Glutamatergic neuron (in vitro differentiated cells): ENCODE measurements around the gene PTGER1. TPM values are rescaled to one million over a fixed set of nuclear protein-coding genes. Genes with fewer than 3 reads are reported as not detected.
A peak's percentile ranks its signal among the peaks of the same experiment; 100 is the strongest.

ENCODE experiments used
- DNase-seq: peaks from one replicate; pipeline ENCODE4 v3.0.0; 2022
- H3K27ac Mint-ChIP-seq: one replicate; pipeline ENCODE4 v1.8.0; 2020; ENCODE audit warnings: mild to moderate bottlenecking, mixed read lengths, inconsistent platforms; ENCODE audit not compliant: unreplicated experiment
- H3K27me3 Mint-ChIP-seq: one replicate; pipeline ENCODE4 v1.8.0; 2020; ENCODE audit warnings: mild to moderate bottlenecking, moderate library complexity, mixed read lengths, inconsistent platforms; ENCODE audit not compliant: unreplicated experiment
- H3K36me3 Mint-ChIP-seq: one replicate; pipeline ENCODE4 v1.8.0; 2020; ENCODE audit warnings: mild to moderate bottlenecking, mixed read lengths, inconsistent platforms; ENCODE audit not compliant: unreplicated experiment
- H3K4me1 Mint-ChIP-seq: one replicate; pipeline ENCODE4 v1.8.0; 2020; ENCODE audit warnings: mild to moderate bottlenecking, low read depth, mixed read lengths, inconsistent platforms; ENCODE audit not compliant: unreplicated experiment
- H3K4me3 Mint-ChIP-seq: one replicate; pipeline ENCODE4 v1.8.0; 2020; ENCODE audit warnings: mild to moderate bottlenecking, mixed read lengths, inconsistent platforms; ENCODE audit not compliant: unreplicated experiment
- H3K9me3 Mint-ChIP-seq: one replicate; pipeline ENCODE4 v1.8.0; 2020; ENCODE audit warnings: mild to moderate bottlenecking, moderate library complexity, mixed read lengths, inconsistent platforms; ENCODE audit not compliant: unreplicated experiment
- long read RNA-seq: library from polyadenylated mRNA; unstranded; transcript quantifications from one replicate; pipeline ENCODE4 v2.0.0, GENCODE V29; 2020; ENCODE audit not compliant: unreplicated experiment
- total RNA-seq: library from RNA; stranded (reverse); fragmentation: NEBNext Ultra II Directional; extraction: Animal tissue kit (Norgen Biotek cat#: 25700); gene quantifications from one replicate; pipeline ENCODE4 v1.2.1, GENCODE V29; 2021; ENCODE audit not compliant: unreplicated experiment
- TF ChIP-seq, protein P1 (sequence below): fragments of 200-600 bp; sonication (generic); IDR thresholded peaks from one replicate; pipeline ENCODE4 v1.5.0; 2021; ENCODE audit not compliant: partially characterized antibody, unreplicated experiment

PTGER1 gene, protein sequence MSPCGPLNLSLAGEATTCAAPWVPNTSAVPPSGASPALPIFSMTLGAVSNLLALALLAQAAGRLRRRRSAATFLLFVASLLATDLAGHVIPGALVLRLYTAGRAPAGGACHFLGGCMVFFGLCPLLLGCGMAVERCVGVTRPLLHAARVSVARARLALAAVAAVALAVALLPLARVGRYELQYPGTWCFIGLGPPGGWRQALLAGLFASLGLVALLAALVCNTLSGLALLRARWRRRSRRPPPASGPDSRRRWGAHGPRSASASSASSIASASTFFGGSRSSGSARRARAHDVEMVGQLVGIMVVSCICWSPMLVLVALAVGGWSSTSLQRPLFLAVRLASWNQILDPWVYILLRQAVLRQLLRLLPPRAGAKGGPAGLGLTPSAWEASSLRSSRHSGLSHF
- 2.0 TPM for total RNA-seq
- long read RNA-seq, partial matches to known transcripts: 0 of 3 reads
- long read RNA-seq, other reads (novel, unspliced or antisense): 1 of 3 reads

- Mint-ChIP-seq H3K27ac (no peak within 1 kb of the TSS), H3K9me3 (peaks cover 11% of the 10 kb centered on the region), H3K4me3 (peak within 1 kb of the TSS; percentile 20), H3K36me3 (no peaks in the 10 kb centered on the region), H3K4me1 (peaks cover 11% of the 10 kb centered on the region), H3K27me3 (peaks cover 16% of the 10 kb centered on the region)
- DNase-seq: peak; percentile 54
- TF ChIP-seq, protein P1, sequence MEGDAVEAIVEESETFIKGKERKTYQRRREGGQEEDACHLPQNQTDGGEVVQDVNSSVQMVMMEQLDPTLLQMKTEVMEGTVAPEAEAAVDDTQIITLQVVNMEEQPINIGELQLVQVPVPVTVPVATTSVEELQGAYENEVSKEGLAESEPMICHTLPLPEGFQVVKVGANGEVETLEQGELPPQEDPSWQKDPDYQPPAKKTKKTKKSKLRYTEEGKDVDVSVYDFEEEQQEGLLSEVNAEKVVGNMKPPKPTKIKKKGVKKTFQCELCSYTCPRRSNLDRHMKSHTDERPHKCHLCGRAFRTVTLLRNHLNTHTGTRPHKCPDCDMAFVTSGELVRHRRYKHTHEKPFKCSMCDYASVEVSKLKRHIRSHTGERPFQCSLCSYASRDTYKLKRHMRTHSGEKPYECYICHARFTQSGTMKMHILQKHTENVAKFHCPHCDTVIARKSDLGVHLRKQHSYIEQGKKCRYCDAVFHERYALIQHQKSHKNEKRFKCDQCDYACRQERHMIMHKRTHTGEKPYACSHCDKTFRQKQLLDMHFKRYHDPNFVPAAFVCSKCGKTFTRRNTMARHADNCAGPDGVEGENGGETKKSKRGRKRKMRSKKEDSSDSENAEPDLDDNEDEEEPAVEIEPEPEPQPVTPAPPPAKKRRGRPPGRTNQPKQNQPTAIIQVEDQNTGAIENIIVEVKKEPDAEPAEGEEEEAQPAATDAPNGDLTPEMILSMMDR: no peak
Observed at GRCh38 chr19:14475251-14476073, at the start of gene PTGER1. PTGER1 (minus strand) TSS chr19:14475354; CDS start chr19:14474320, 1,034 bp downstream.

- Mint-ChIP-seq H3K27me3 (peaks cover 5% of the 10 kb centered on the region), H3K27ac (no peak overlapping the region), H3K9me3 (peaks cover 12% of the 10 kb centered on the region), H3K4me1 (peaks cover 15% of the 10 kb centered on the region), H3K4me3 (no peak overlapping the region), H3K36me3 (no peaks in the 10 kb centered on the region)
- DNase-seq: no peak
- TF ChIP-seq, protein P1: no peak
Observed at GRCh38 chr19:14520543-14520942, 45.4 kb upstream of the PTGER1 start.

DNA sequence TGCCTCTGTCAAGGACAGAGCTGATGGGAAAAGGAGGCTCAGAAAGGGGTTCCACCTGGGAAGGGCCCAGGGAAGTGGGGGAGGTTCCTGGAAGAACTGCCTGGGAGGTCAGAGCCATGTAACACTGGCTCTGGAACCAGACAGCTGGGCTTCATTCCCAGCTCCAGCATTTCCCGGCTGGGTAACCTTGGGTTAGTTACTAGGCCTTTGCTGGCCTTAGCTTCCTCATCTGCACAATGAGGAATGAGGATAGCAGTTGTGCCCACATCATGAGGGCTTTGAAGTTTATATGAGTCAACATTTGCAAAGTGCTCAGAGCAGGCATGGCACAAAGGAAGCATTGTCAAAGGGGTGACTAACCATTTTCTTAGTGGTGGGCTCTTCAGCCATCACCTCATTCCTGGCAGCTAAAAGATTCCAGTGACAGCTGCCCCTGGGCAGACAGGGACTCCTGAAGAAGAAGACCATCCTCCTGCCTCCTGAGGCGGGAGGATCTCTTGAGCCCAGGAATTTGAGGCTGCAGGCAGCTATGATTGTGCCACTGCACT lies 44.8 kb upstream of the PTGER1 start:
- Mint-ChIP-seq H3K9me3 (peaks cover 15% of the 10 kb centered on the region), H3K27ac (no peak overlapping the region), H3K27me3 (peaks cover 6% of the 10 kb centered on the region), H3K4me1 (peaks cover 20% of the 10 kb centered on the region), H3K4me3 (peak overlapping the region; percentile 68), H3K36me3 (peaks cover 6% of the 10 kb centered on the region)
- TF ChIP-seq, protein P1: no peak
- no peak for DNase-seq

DNA sequence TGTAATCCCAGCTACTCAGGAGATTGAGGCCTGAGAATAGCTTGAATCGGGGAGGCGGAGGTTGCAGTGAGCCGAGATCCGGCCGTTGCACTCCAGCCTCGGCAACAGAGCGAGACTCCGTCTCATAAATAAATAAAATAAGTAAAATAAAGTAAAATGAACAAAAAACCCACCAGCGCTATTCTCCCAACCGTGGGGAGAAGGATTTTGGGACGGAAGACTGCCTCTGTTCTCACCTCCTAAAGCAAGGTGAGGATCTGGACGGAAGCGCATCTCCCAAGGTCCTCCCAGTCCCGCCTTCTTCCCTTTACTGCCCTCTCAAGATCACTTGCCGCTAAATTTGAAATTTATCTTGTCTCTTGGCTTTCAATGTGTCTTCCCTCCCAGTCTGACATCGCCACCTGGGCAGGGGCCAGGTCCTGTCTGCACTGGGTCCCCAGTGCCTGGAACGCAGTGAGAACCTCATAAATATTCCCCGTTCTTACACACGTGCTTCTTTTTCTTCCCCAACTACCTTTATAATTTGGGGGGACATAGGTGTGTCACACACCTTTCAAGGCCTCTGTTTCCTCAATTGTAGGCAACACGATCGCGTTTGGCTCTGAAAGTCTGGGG lies 44.2 kb upstream of the PTGER1 start:
- H3K36me3 Mint-ChIP-seq: peaks cover 10% of the 10 kb centered on the region
- H3K27me3 Mint-ChIP-seq: peaks cover 6% of the 10 kb centered on the region
- H3K4me1 Mint-ChIP-seq: peaks cover 25% of the 10 kb centered on the region
- TF ChIP-seq, protein P1: no peak
- H3K27ac Mint-ChIP-seq: no peak overlapping the region
- no peak for DNase-seq
- peak overlapping the region; percentile 80 for H3K4me3 Mint-ChIP-seq
- H3K9me3 Mint-ChIP-seq: peaks cover 15% of the 10 kb centered on the region
